ENCODE results near the gene AADAT.

Gene AADAT

GRCh38 chr4:170093973-170094535 is 4.3 kb upstream of the AADAT start:
- Histone ChIP-seq H3K9me3 (replicated peaks in 1 of 11) (peaks cover 0 to 22% (median 7%) of the 10 kb centered on the region in 11 experiments; a peak in 6 of 22 replicates), H3K4me2 (no peak overlapping the region), H3K36me3 (no peaks in the 10 kb centered on the region), H4K20me1 (no peaks in the 10 kb centered on the region), H3K27me3 (peaks cover 0 to 4% (median 0%) of the 10 kb centered on the region in 11 experiments; a peak in 1 of 22 replicates), H3K4me1 (peaks cover under 1 to 8% (median 5%) of the 10 kb centered on the region in 10 experiments; a peak in 17 of 20 replicates), H3K9ac (no peak overlapping the region), H3K4me3 (no peak overlapping the region), H3K27ac (no peak overlapping the region)
- no peak for TF ChIP-seq Cebpa-rat (IDR thresholded peaks at IDR 0.05)

GRCh38 chr4:170091069-170091696 is 1.4 kb upstream of the AADAT start:
- peaks cover 0 to 5% (median 0%) of the 10 kb centered on the region in 11 experiments; a peak in 1 of 22 replicates for H3K27me3 ChIP-seq
- no peak overlapping the region for H3K4me2 ChIP-seq
- TF ChIP-seq Cebpa-rat (IDR thresholded peaks at IDR 0.05), result no peak
- no peak overlapping the region for H3K4me3 ChIP-seq
- H4K20me1 ChIP-seq, result no peaks in the 10 kb centered on the region
- no peak overlapping the region for H3K9ac ChIP-seq
- H3K36me3 ChIP-seq, result peaks cover 0 to 22% (median 16%) of the 10 kb centered on the region in 11 experiments; a peak in 14 of 22 replicates
- H3K4me1 ChIP-seq, result peaks cover 7 to 29% (median 17%) of the 10 kb centered on the region in 10 experiments; a peak in 19 of 20 replicates
- peaks cover 0 to 13% (median 0%) of the 10 kb centered on the region in 11 experiments; a peak in 4 of 22 replicates for H3K9me3 ChIP-seq (replicated peaks in 1 of 11)
- H3K27ac ChIP-seq, result no peak overlapping the region

- TF ChIP-seq Cebpa-rat (IDR thresholded peaks at IDR 0.05), result no peak
- peak overlapping the region; percentile 60 to 80 (median 73) for H3K4me3 ChIP-seq
- H3K27me3 ChIP-seq, result peaks cover 0 to 5% (median 0%) of the 10 kb centered on the region in 11 experiments; a peak in 1 of 22 replicates
- peaks cover 0 to 13% (median 0%) of the 10 kb centered on the region in 11 experiments; a peak in 4 of 22 replicates for H3K9me3 ChIP-seq (replicated peaks in 1 of 11)
- H3K4me2 ChIP-seq, result peak overlapping the region; percentile 81 to 98 (median 90)
- H4K20me1 ChIP-seq, result no peaks in the 10 kb centered on the region
- peaks cover 7 to 29% (median 17%) of the 10 kb centered on the region in 10 experiments; a peak in 19 of 20 replicates for H3K4me1 ChIP-seq
- peak overlapping the region in 9 of 11 experiments; percentile 68 to 91 (median 88); a peak in 14 of 22 replicates for H3K27ac ChIP-seq
- peak overlapping the region; percentile 73 to 93 (median 87); a peak in 19 of 22 replicates for H3K9ac ChIP-seq
- peaks cover 0 to 27% (median 21%) of the 10 kb centered on the region in 11 experiments; a peak in 15 of 22 replicates for H3K36me3 ChIP-seq
These were observed 746 bp upstream of the AADAT start for GRCh38 chr4:170090352-170091052.

- peaks cover 0 to 39% (median 33%) of the 10 kb centered on the region in 11 experiments; a peak in 16 of 22 replicates for H3K36me3 ChIP-seq
- peak overlapping the region; percentile 60 to 80 (median 73) for H3K4me3 ChIP-seq
- H3K9ac ChIP-seq, result peak overlapping the region; percentile 1 to 93 (median 87); a peak in 20 of 22 replicates
- peak overlapping the region; percentile 81 to 98 (median 90) for H3K4me2 ChIP-seq
- H3K27ac ChIP-seq, result peak overlapping the region in 9 of 11 experiments; percentile 68 to 91 (median 88); a peak in 18 of 22 replicates
- H3K9me3 ChIP-seq (replicated peaks in 1 of 11), result peaks cover 0 to 13% (median 0%) of the 10 kb centered on the region in 11 experiments; a peak in 4 of 22 replicates
- TF ChIP-seq Cebpa-rat (IDR thresholded peaks at IDR 0.05), result no peak
- peaks cover 7 to 29% (median 17%) of the 10 kb centered on the region in 10 experiments; a peak in 19 of 20 replicates for H3K4me1 ChIP-seq
- no peaks in the 10 kb centered on the region for H4K20me1 ChIP-seq
- peaks cover 0 to 5% (median 0%) of the 10 kb centered on the region in 11 experiments; a peak in 1 of 22 replicates for H3K27me3 ChIP-seq
These were observed 485 bp downstream of the AADAT start for GRCh38 chr4:170089274-170089667.

GRCh38 chr4:170088716-170089115 is 1.0 kb downstream of the AADAT start:
- peaks cover 0 to 44% (median 38%) of the 10 kb centered on the region in 11 experiments; a peak in 16 of 22 replicates for H3K36me3 ChIP-seq
- peaks cover 0 to 13% (median 4%) of the 10 kb centered on the region in 11 experiments; a peak in 5 of 22 replicates for H3K9me3 ChIP-seq (replicated peaks in 1 of 11)
- H3K4me2 ChIP-seq, result peak overlapping the region; percentile 81 to 98 (median 90)
- H4K20me1 ChIP-seq, result no peaks in the 10 kb centered on the region
- no peak for TF ChIP-seq Cebpa-rat (IDR thresholded peaks at IDR 0.05)
- peak overlapping the region in 8 of 11 experiments; percentile 85 to 91 (median 88); a peak in 14 of 22 replicates for H3K27ac ChIP-seq
- H3K4me1 ChIP-seq, result peaks cover 7 to 29% (median 17%) of the 10 kb centered on the region in 10 experiments; a peak in 19 of 20 replicates
- H3K27me3 ChIP-seq, result peaks cover 0 to 5% (median 0%) of the 10 kb centered on the region in 11 experiments; a peak in 1 of 22 replicates
- peak overlapping the region; percentile 60 to 80 (median 73); a peak in 19 of 20 replicates for H3K4me3 ChIP-seq
- peak overlapping the region in 8 of 11 experiments; percentile 86 to 93 (median 88); a peak in 18 of 22 replicates for H3K9ac ChIP-seq

- Histone ChIP-seq H3K9me3 (replicated peaks in 1 of 11) (peaks cover 0 to 17% (median 4%) of the 10 kb centered on the region in 11 experiments; a peak in 7 of 22 replicates), H3K4me2 (0 out of 22 replicates have a peak overlapping the region, but pooled peaks of 1 of the 11 experiments have one; percentile 81), H3K4me1 (peaks cover 7 to 29% (median 17%) of the 10 kb centered on the region in 10 experiments; a peak in 19 of 20 replicates), H3K9ac (no peak overlapping the region), H3K36me3 (peaks cover 0 to 59% (median 49%) of the 10 kb centered on the region in 11 experiments; a peak in 16 of 22 replicates), H4K20me1 (no peaks in the 10 kb centered on the region), H3K4me3 (no peak overlapping the region), H3K27ac (no peak overlapping the region), H3K27me3 (peaks cover 0 to 5% (median 0%) of the 10 kb centered on the region in 11 experiments; a peak in 1 of 22 replicates)
- TF ChIP-seq Cebpa-rat (IDR thresholded peaks at IDR 0.05), result 0 out of 22 replicates have a peak, but pooled peaks of 1 of the 11 experiments have one; percentile 10
These were observed 2.5 kb downstream of the AADAT start for GRCh38 chr4:170087163-170087700.

GRCh38 chr4:170083541-170083940 is 6.2 kb downstream of the AADAT start:
- peaks cover 4 to 25% (median 10%) of the 10 kb centered on the region in 10 experiments for H3K4me1 ChIP-seq
- peaks cover 0 to 96% (median 86%) of the 10 kb centered on the region in 11 experiments; a peak in 18 of 22 replicates for H3K36me3 ChIP-seq
- no peaks in the 10 kb centered on the region; a peak in 1 of 22 replicates for H4K20me1 ChIP-seq
- H3K4me3 ChIP-seq, result no peak overlapping the region
- peaks cover 0 to 12% (median 0%) of the 10 kb centered on the region in 11 experiments; a peak in 1 of 22 replicates for H3K27me3 ChIP-seq
- peaks cover 0 to 18% (median 5%) of the 10 kb centered on the region in 11 experiments; a peak in 11 of 22 replicates for H3K9me3 ChIP-seq (replicated peaks in 1 of 11)
- no peak overlapping the region for H3K27ac ChIP-seq
- no peak overlapping the region for H3K4me2 ChIP-seq
- TF ChIP-seq Cebpa-rat (IDR thresholded peaks at IDR 0.05), result no peak
- H3K9ac ChIP-seq, result no peak overlapping the region
